Left lung (tissue), 10 donors: ENCODE data around the gene PAFAH1B1. TPM values are rescaled to one million over a fixed set of nuclear protein-coding genes. Genes with fewer than 3 reads are reported as not detected.
"Not testable (repeated sequence)": the region's sequence is repeated elsewhere in the genome, so short reads cannot be mapped to it uniquely, and the experiment has no call there.

ENCODE experiments used
- ATAC-seq: fragments of 200-7000 bp; cut with Tn5 transposase; one replicate; pipeline ENCODE4 v1.9.1; 2020; ENCODE audit warnings: moderate library complexity
- DNase-seq, 4 donors: peaks; one replicate each; pipeline ENCODE4 v3.0.0-alpha.2; 2013 to 2020
- H3K27ac ChIP-seq, 2 donors: fragments of 200-600 bp; sonication (generic) in 1 of 2; one replicate each; pipeline versions ENCODE4 v1.5.0 to v1.8.0; 2020 to 2021
- H3K27me3 ChIP-seq, 2 donors: fragments of 200-600 bp; sonication (generic) in 1 of 2; one replicate each; pipeline versions ENCODE4 v1.5.0 to v1.8.0; 2020 to 2021
- H3K36me3 ChIP-seq, 2 donors: fragments of 200-600 bp; sonication (generic) in 1 of 2; one replicate each; pipeline versions ENCODE4 v1.5.0 to v1.8.0; 2020 to 2021
- H3K4me1 ChIP-seq, 2 donors: fragments of 200-600 bp; one replicate each; pipeline ENCODE4 v1.8.0; 2021
- H3K4me3 ChIP-seq, 2 donors: fragments of 200-600 bp; sonication (generic) in 1 of 2; one replicate each; pipeline versions ENCODE4 v1.5.0 to v1.8.0; 2020 to 2021; ENCODE audit warnings: mild to moderate bottlenecking in 1 of 2
- H3K9me3 ChIP-seq, 2 donors: fragments of 200-600 bp; sonication (generic) in 1 of 2; one replicate each; pipeline versions ENCODE4 v1.5.0 to v1.8.0; 2020 to 2021
- CTCF ChIP-seq, 2 donors: fragments of 200-600 bp; sonication (generic) in 1 of 2; IDR thresholded peaks; one replicate each; pipeline versions ENCODE4 v1.5.0 to v1.8.0; 2021; ENCODE audit warnings: antibody characterized with exemption in 2 of 2
- intact Hi-C, 2 donors: fragments of 100-400 bp; cut with DNase I; formaldehyde crosslinking; loops; one replicate each; pipeline versions ENCODE4 v1.11.2 to v1.14.2; 2022
- polyA plus RNA-seq, 6 donors: library from polyadenylated mRNA; unstranded; fragments of 120-200 nt; gene quantifications; one replicate each; pipeline ENCODE4 v1.2.1, GENCODE V29; 2013; ENCODE audit not compliant: insufficient read length in 6 of 6
- total RNA-seq, 2 donors: library from RNA; stranded (reverse); fragmentation: NEBNext Ultra II Directional; extraction: Animal tissue kit (Norgen Biotek cat#: 25700); gene quantifications; one replicate each; pipeline ENCODE4 v1.2.1, GENCODE V29; 2021
- donor health status: DM: no; HTN: yes; CAD: no.
- donor health status: DM: no; HTN: no; CAD: no.

The PAFAH1B1 gene
- total and polyA plus RNA-seq, 8 donors: 135 to 188 (median 151) TPM

- no peak for TF ChIP-seq CTCF (IDR thresholded peaks at IDR 0.05)
- no peaks in the 10 kb centered on the region for H3K27me3 ChIP-seq
- DNase-seq (no peak), ATAC-seq (no peak)
- intact Hi-C loops: no loop called here
- no peak overlapping the region for H3K27ac ChIP-seq
- H3K4me3 ChIP-seq: no peak overlapping the region
- H3K4me1 ChIP-seq: peaks cover 8 to 39% of the 10 kb centered on the region in 2 donors
- H3K36me3 ChIP-seq: no peaks in the 10 kb centered on the region
- H3K9me3 ChIP-seq: no peaks in the 10 kb centered on the region
Observed at GRCh38 chr17:2612630-2613029, 19.2 kb downstream of the PAFAH1B1 start.

GRCh38 chr17:2613089-2613808 is 19.8 kb downstream of the PAFAH1B1 start:
- no peak overlapping the region for H3K4me3 ChIP-seq
- intact Hi-C loops: no loop called here
- no peak for TF ChIP-seq CTCF (IDR thresholded peaks at IDR 0.05)
- H3K36me3 ChIP-seq: no peaks in the 10 kb centered on the region
- no peaks in the 10 kb centered on the region for H3K9me3 ChIP-seq
- ATAC-seq (no peak), DNase-seq (no peak)
- no peak overlapping the region for H3K27ac ChIP-seq
- H3K27me3 ChIP-seq: no peaks in the 10 kb centered on the region
- H3K4me1 ChIP-seq: peaks cover 7 to 32% of the 10 kb centered on the region in 2 donors

- no peak for TF ChIP-seq CTCF (IDR thresholded peaks at IDR 0.05)
- H3K4me1 ChIP-seq: peaks cover 0 to 27% of the 10 kb centered on the region in 2 donors
- no peak for DNase-seq
Observed at GRCh38 chr17:2615882-2616281, 22.4 kb downstream of the PAFAH1B1 start.

GRCh38 chr17:2621241-2621640 is 27.8 kb downstream of the PAFAH1B1 start:
- intact Hi-C loops: no loop called here
- H3K9me3 ChIP-seq: no peaks in the 10 kb centered on the region
- no peak for ATAC-seq
- no peak for DNase-seq
- peaks cover 0 to 51% of the 10 kb centered on the region in 2 donors for H3K4me1 ChIP-seq
- H3K36me3 ChIP-seq: peaks cover 0 to 6% of the 10 kb centered on the region in 2 donors
- no peaks in the 10 kb centered on the region for H3K27me3 ChIP-seq
- TF ChIP-seq CTCF (IDR thresholded peaks at IDR 0.05): no peak
- no peak overlapping the region for H3K4me3 ChIP-seq
- H3K27ac ChIP-seq: no peak overlapping the region

More at GRCh38 chr17:2615882-2616281, 22.4 kb downstream of the PAFAH1B1 start:
- no peaks in the 10 kb centered on the region for H3K36me3 ChIP-seq
- H3K27me3 ChIP-seq: no peaks in the 10 kb centered on the region
- no peaks in the 10 kb centered on the region for H3K9me3 ChIP-seq
- H3K27ac ChIP-seq: no peak overlapping the region
- ATAC-seq: no peak
- intact Hi-C loops: no loop called here
- no peak overlapping the region for H3K4me3 ChIP-seq

- intact Hi-C loops, H3K27ac ChIP-seq, H3K9me3 ChIP-seq, ATAC-seq, DNase-seq, H3K4me3 ChIP-seq, H3K27me3 ChIP-seq, H3K36me3 ChIP-seq: not testable (repeated sequence)
- peaks cover 0 to 52% of the 10 kb centered on the region in 2 donors for H3K4me1 ChIP-seq
Observed at GRCh38 chr17:2621951-2622405, 28.5 kb downstream of the PAFAH1B1 start.

- DNase-seq, H3K36me3 ChIP-seq, ATAC-seq, H3K4me3 ChIP-seq, H3K27me3 ChIP-seq, H3K9me3 ChIP-seq, intact Hi-C loops, H3K27ac ChIP-seq: not testable (repeated sequence)
- H3K4me1 ChIP-seq: peaks cover 0 to 60% of the 10 kb centered on the region in 2 donors
Observed at GRCh38 chr17:2622721-2623301, 29.4 kb downstream of the PAFAH1B1 start.
